PC-9 (cell line): ENCODE results near the gene CAMTA1. TPM values are rescaled to one million over a fixed set of nuclear protein-coding genes. Genes with fewer than 3 reads are reported as not detected.

ENCODE experiments used
- BruUV-seq: library from RNA; stranded (reverse); fragments of 400-500 nt; replicated peaks from 2 replicates; lab custom pipeline; 2021; lab: Mats Ljungman, UMichigan
- CTCF ChIA-PET: fragments of 300-600 bp; sonication (Branson Sonifier 250); formaldehyde crosslinking; loops from one replicate; lab custom pipeline; 2022; ENCODE audit warnings: antibody characterized with exemption; lab: Charles Lee
- POLR2A ChIA-PET: fragments of 300-600 bp; sonication (Branson Sonifier 250); formaldehyde crosslinking; loops from one replicate; lab custom pipeline; 2022; ENCODE audit warnings: antibody characterized with exemption; ENCODE audit not compliant: unreplicated experiment; lab: Charles Lee
- DNase-seq, 2 experiments: peaks; one replicate each; pipeline versions ENCODE4 v3.0.0 to v3.0.0-alpha.2; 2015 to 2022; ENCODE audit warnings: mixed read lengths in 1 of 2
- H2AFZ ChIP-seq: fragments of 200-600 bp; sonication (generic); 2 replicates; pipeline ENCODE4 v1.8.1; 2017; ENCODE audit warnings: antibody characterized with exemption
- H3F3A ChIP-seq: fragments of 200-600 bp; sonication (generic); 2 replicates; pipeline ENCODE4 v1.8.1; 2017; ENCODE audit warnings: antibody characterized with exemption, mild to moderate bottlenecking, low read depth; ENCODE audit not compliant: insufficient read depth
- H3K27ac ChIP-seq: fragments of 200-600 bp; sonication (generic); 2 replicates; pipeline ENCODE4 v1.6.1; 2016; ENCODE audit warnings: mixed run types
- H3K27me3 ChIP-seq: fragments of 200-600 bp; sonication (generic); 2 replicates; pipeline ENCODE4 v1.6.1; 2016; ENCODE audit warnings: low read depth, mixed run types; ENCODE audit not compliant: insufficient read depth
- H3K36me3 ChIP-seq: fragments of 200-600 bp; sonication (generic); 2 replicates; pipeline ENCODE4 v1.6.1; 2016; ENCODE audit warnings: low read depth, mixed run types
- H3K4me1 ChIP-seq: fragments of 200-600 bp; sonication (generic); replicated peaks from 2 replicates; pipeline ENCODE4 v1.6.1; 2016; ENCODE audit warnings: mixed run types; ENCODE audit not compliant: insufficient read depth
- H3K4me2 ChIP-seq: fragments of 200-600 bp; sonication (generic); 2 replicates; pipeline ENCODE4 v1.6.1; 2017; ENCODE audit warnings: mixed run types
- H3K4me3 ChIP-seq: fragments of 200-600 bp; sonication (generic); 2 replicates; pipeline ENCODE4 v1.6.1; 2016; ENCODE audit warnings: mixed run types
- H3K79me2 ChIP-seq: fragments of 200-600 bp; sonication (generic); 2 replicates; pipeline ENCODE4 v1.6.1; 2017; ENCODE audit warnings: low read depth, mixed run types
- H3K9me2 ChIP-seq: fragments of 200-600 bp; sonication (generic); 2 replicates; pipeline ENCODE4 v1.8.1; 2017; ENCODE audit warnings: mild to moderate bottlenecking; ENCODE audit not compliant: insufficient read depth
- H3K9me3 ChIP-seq: fragments of 200-600 bp; sonication (generic); 2 replicates; pipeline ENCODE4 v1.8.1; 2016; ENCODE audit warnings: low read depth; ENCODE audit not compliant: insufficient read depth
- H4K20me1 ChIP-seq: fragments of 200-600 bp; sonication (generic); 2 replicates; pipeline ENCODE4 v1.8.1; 2017; ENCODE audit not compliant: insufficient read depth
- CTCF ChIP-seq: fragments of 200-600 bp; sonication (generic); conservative IDR thresholded peaks from 2 replicates; pipeline ENCODE4 v1.6.1; 2017; ENCODE audit warnings: mixed run types, antibody characterized with exemption, mild to moderate bottlenecking, moderate library complexity
- EZH2 ChIP-seq: fragments of 200-600 bp; sonication (generic); IDR thresholded peaks from 2 replicates; pipeline ENCODE4 v1.8.0; 2017; ENCODE audit warnings: antibody characterized with exemption, low read depth
- intact Hi-C: fragments of 100-400 bp; cut with micrococcal nuclease; formaldehyde crosslinking; loops from one replicate; pipeline ENCODE4 v1.10.0; 2022; ENCODE audit not compliant: unreplicated experiment
- total RNA-seq: library from RNA; stranded (reverse); gene quantifications from 2 replicates; pipeline ENCODE4 v1.2.3, GENCODE V29; 2021

CAMTA1 gene
- total RNA-seq, 1 experiment from 2014 or later: 72.3 TPM

GRCh38 chr1:6743189-6744101 lies 41.8 kb upstream of the CAMTA1 start:
- H4K20me1 ChIP-seq: no peaks in the 10 kb centered on the region
- H3K4me3 ChIP-seq: no peak overlapping the region
- H3K9me2 ChIP-seq: no peaks in the 10 kb centered on the region
- no peak overlapping the region for H2AFZ ChIP-seq
- H3K4me2 ChIP-seq: no peak overlapping the region
- no peaks in the 10 kb centered on the region for H3K36me3 ChIP-seq
- ChIA-PET CTCF (interaction anchor here (0.6 kb wide), 1 partner anchor 81 kb away, joined by 3 read pairs; no protein-coding TSS in a partner anchor), POLR2A (no interaction called here)
- H3K27ac ChIP-seq: no peak overlapping the region
- peak; percentile 23 to 55 for DNase-seq
- intact Hi-C loops: no loop called here
- no peaks in the 10 kb centered on the region for H3K4me1 ChIP-seq
- TF ChIP-seq CTCF (no peak), EZH2 (no peak)
- no TSS peak for BruUV-seq
- no peaks in the 10 kb centered on the region for H3K79me2 ChIP-seq
- no peaks in the 10 kb centered on the region for H3K9me3 ChIP-seq
- H3K27me3 ChIP-seq: peaks cover 6% of the 10 kb centered on the region; the same call in 1 of the 2 replicates
- no peaks in the 10 kb centered on the region for H3F3A ChIP-seq

- ChIA-PET CTCF (no interaction called here), POLR2A (no interaction called here)
- Histone ChIP-seq H3K4me1 (no peaks in the 10 kb centered on the region), H3K27me3 (peaks cover 14% of the 10 kb centered on the region; the same call in 1 of the 2 replicates), H3K27ac (no peak overlapping the region), H4K20me1 (no peaks in the 10 kb centered on the region), H3K9me3 (no peaks in the 10 kb centered on the region), H3K79me2 (no peaks in the 10 kb centered on the region), H3K9me2 (no peaks in the 10 kb centered on the region), H3F3A (no peaks in the 10 kb centered on the region), H3K36me3 (no peaks in the 10 kb centered on the region), H3K4me3 (no peak overlapping the region), H3K4me2 (no peak overlapping the region), H2AFZ (no peak overlapping the region)
- DNase-seq: no peak
- no TSS peak for BruUV-seq
- TF ChIP-seq CTCF: no peak
- intact Hi-C loops: no loop called here
These were observed 40.2 kb upstream of the CAMTA1 start for GRCh38 chr1:6745073-6745472.

GRCh38 chr1:6747674-6748073 lies 37.6 kb upstream of the CAMTA1 start:
- Histone ChIP-seq H3K27ac (no peak overlapping the region), H3K9me3 (no peaks in the 10 kb centered on the region), H3K9me2 (no peaks in the 10 kb centered on the region), H3K4me2 (no peak overlapping the region), H3F3A (no peaks in the 10 kb centered on the region), H3K36me3 (no peaks in the 10 kb centered on the region), H3K79me2 (no peaks in the 10 kb centered on the region), H2AFZ (no peak overlapping the region), H3K27me3 (peaks cover 14% of the 10 kb centered on the region; the same call in 1 of the 2 replicates), H3K4me3 (no peak overlapping the region), H4K20me1 (no peaks in the 10 kb centered on the region), H3K4me1 (no peaks in the 10 kb centered on the region)
- CTCF ChIA-PET: no interaction called here
- POLR2A ChIA-PET: no interaction called here
- no peak for TF ChIP-seq EZH2
- TF ChIP-seq CTCF: no peak
- BruUV-seq: no TSS peak
- no peak for DNase-seq
- intact Hi-C loops: no loop called here
